ENCODE results near the gene P2RY2.
"Not testable (repeated sequence)": the region's sequence is repeated elsewhere in the genome, so short reads cannot be mapped to it uniquely, and the experiment has no call there.

P2RY2 gene

GRCh38 chr11:73229896-73230875, 12.1 kb downstream of the P2RY2 start:
- DNase-seq: no peak

GRCh38 chr11:73230931-73231330, 12.8 kb downstream of the P2RY2 start:
- no peak for DNase-seq

DNA sequence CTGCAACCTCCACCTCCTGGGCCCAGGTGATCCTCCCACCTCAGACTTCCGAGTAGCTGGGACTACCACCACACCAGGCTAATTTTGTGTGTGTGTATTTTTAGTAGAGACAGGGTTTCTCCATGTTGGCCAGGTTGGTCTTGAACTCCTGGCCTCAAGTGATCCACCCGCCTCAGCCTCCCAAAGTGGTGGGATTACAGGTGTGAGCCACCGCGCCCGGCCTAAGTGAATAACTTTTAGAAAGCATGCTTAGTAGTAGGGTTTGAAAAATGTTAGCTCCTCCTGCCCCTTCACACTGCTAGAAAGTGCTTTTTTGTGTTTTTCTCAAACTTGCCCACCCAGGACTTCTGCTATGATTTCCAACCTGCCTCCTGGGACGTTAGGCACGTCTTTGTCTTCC, 14.4 kb downstream of the P2RY2 start:
- not testable (repeated sequence) for DNase-seq

GRCh38 chr11:73233211-73233610, 15.1 kb downstream of the P2RY2 start:
- DNase-seq: no peak

DNA sequence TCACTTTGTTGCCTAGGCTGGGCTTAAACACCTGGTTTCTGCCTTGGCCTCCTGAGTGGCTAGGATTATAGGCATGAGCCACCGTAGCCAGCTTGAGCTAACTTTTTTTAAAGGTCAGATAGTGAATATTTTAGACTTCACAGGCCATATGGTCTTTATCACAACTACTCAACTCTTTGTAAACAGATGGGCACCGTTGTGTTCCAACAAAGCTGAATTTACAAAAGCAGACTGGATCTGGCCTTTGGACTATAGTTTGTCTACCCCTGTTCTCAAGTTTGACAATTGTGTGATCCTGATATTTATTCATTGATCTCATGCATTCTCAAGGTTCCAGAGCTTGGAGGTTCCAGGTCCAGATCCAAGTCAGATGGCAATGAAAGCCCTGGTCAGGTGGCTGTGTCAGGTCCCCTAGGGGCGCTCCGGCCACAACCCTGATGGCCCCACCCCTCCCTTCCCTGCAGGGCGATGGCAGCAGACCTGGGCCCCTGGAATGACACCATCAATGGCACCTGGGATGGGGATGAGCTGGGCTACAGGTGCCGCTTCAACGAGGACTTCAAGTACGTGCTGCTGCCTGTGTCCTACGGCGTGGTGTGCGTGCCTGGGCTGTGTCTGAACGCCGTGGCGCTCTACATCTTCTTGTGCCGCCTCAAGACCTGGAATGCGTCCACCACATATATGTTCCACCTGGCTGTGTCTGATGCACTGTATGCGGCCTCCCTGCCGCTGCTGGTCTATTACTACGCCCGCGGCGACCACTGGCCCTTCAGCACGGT, 15.8 kb downstream of the P2RY2 start:
- no peak for DNase-seq

DNA sequence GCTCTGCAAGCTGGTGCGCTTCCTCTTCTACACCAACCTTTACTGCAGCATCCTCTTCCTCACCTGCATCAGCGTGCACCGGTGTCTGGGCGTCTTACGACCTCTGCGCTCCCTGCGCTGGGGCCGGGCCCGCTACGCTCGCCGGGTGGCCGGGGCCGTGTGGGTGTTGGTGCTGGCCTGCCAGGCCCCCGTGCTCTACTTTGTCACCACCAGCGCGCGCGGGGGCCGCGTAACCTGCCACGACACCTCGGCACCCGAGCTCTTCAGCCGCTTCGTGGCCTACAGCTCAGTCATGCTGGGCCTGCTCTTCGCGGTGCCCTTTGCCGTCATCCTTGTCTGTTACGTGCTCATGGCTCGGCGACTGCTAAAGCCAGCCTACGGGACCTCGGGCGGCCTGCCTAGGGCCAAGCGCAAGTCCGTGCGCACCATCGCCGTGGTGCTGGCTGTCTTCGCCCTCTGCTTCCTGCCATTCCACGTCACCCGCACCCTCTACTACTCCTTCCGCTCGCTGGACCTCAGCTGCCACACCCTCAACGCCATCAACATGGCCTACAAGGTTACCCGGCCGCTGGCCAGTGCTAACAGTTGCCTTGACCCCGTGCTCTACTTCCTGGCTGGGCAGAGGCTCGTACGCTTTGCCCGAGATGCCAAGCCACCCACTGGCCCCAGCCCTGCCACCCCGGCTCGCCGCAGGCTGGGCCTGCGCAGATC, 16.5 kb downstream of the P2RY2 start:
- no peak for DNase-seq

GRCh38 chr11:73235236-73235786, 17.2 kb downstream of the P2RY2 start:
- DNase-seq: no peak

DNA sequence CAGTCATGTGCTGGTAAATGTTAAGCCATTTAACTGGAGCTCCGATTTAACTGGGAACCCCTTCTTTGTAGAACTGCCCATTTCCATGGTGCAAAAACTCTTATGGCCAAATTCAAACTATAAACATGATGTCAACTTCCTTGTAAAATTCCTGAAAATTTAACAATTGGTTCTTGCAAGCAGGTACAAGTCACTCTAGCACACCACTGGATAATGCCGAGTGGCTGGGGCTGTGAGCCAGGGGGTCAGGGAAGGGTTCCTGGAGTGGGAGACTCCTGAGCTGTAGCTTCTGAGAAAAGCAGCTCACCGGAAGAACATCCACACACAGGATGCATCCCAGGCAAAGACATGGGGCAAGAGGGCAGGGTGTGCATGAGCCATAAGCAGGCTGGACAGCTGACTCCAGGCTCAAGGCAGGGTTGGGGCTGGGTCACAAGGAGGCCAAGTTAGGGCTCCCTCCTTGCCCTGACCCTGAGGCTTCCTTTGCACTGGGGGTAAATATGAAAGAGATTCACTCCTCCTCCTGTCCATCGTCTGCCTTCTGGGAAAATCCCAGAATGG, 18.2 kb downstream of the P2RY2 start:
- no peak for DNase-seq

- DNase-seq: no peak
Observed at GRCh38 chr11:73236854-73237253, 18.8 kb downstream of the P2RY2 start.

- no peak for DNase-seq
Observed at GRCh38 chr11:73237471-73238290, 19.6 kb downstream of the P2RY2 start.

GRCh38 chr11:73239111-73239521, 21.0 kb downstream of the P2RY2 start:
- DNase-seq: no peak

DNA sequence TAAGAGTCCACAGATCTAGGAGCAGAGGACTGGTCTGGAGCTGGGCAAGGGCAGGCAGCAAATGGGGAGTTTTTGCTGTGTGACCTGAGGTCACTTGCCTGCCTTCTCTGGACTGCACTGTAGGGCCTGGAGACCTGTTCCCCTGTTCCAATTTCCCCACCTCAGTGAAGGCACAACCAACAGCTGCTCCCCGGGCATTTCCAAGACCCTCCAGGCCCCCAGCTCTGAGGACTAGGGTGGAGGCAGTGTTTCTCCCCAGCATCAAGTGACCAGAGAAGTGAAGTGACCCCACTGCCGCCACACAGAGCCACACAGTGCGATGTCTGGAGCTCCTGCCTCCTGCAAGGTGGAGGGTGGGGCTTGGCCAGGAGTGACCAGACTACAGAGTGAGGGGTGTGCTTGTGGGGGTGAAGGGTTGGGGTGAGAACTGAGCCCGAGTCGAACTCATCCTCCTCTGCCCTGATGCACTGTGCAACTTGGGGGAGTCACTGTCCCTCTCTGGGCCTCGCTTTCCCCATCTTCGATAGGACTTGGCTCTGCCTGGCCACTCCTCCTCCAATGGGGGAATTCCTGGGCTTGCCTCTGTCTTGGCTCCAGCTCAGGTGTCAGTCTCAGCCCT, 21.6 kb downstream of the P2RY2 start:
- no peak for DNase-seq

GRCh38 chr11:73240190-73240781, 22.2 kb downstream of the P2RY2 start:
- no peak for DNase-seq

DNA sequence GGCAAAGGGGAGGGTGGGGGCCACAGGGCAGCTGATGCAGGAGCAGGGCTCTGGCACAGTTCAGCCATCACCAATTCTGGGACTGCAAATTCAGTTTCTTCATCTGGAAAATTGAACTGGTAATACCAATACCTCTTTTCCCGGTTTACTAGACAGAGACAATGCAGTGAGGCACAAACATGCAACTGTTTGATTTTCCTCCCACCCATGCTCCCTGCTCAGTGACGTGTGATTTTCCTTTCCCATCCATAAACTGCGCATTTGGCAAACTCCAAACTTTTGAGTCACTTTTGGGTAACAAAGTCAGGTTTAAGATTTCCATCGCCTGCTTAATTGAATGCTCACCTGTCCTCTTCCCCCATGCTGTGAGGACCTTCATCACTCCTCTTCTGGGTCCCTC, 23.2 kb downstream of the P2RY2 start:
- DNase-seq: no peak

GRCh38 chr11:73242251-73243092, 24.4 kb downstream of the P2RY2 start:
- DNase-seq: peak; percentile 34

DNA sequence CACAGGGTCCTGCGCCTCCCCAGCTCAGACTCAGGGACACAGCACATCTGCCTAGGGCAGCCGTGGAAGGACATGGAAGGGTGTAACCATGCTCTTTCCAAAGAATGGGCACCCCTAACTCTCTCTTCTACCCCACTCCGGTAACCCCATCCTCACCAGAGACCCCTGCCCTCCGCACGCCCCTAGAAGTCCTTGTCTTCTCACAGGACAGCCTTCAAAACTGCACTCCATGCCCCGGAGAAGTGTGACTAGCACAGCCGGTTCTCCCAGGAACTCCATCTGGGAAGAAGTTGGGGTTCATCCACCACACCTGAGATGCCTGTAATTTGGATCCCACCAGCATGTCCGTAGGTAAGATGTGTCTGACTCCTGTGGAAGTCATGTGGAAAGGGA, 25.0 kb downstream of the P2RY2 start:
- DNase-seq: no peak

DNA sequence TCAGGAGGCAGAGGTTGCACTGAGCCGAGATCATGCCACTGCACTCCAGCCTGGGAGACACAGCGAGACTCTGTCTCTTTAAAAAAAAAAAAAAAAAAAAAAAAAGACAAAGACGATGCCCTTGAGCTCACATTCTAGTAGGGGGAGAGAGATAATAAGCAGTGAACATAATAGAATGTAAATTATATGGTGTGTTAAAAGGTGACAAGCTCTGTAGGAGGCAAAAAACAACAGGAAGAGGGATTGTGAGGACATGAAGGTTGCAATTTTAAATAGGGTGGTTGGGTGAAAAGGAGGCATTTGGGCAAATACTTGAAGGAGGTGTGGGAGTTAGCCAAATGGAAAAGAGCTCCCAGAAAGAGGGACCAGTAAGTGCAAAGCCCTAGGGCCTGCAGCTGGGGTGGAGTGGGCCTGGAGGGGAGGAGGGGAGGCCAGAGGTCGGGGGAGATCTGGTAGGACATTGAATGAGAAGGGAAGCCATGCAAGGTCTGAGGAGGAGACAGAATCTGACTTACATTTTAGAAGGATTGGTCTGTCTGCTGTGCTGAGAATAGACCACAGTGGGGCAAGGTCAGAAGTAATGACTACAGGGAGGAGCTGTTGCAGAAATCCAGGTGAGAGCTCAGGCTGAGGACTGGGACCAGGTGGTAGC, 26.6 kb downstream of the P2RY2 start:
- no peak for DNase-seq

DNA sequence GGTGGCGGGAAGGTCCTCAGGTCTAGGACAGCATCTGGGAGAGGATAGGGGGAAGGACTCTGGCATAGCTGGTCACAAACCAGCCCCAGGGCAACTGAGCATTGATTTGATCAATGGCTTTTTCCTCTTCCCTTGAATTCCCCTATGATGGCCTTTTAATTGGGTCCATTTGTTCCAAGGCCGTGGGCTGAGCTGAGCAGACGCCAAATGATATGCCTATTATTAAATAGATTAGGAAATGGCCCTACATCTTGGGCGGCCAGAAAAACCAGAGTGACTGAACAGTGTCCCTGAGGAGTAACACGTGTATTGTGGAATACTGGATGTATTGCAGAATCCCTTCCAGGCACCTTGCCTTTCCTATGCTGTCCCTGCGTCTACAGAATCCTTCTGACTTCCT, 27.4 kb downstream of the P2RY2 start:
- DNase-seq: no peak

- DNase-seq: no peak
Observed at GRCh38 chr11:73246303-73246702, 28.2 kb downstream of the P2RY2 start.
